Endometrial microvascular endothelial cells (primary cell): Measurements from ENCODE around the gene TSPAN11. TPM values are rescaled to one million over a fixed set of nuclear protein-coding genes. Genes with fewer than 3 reads are reported as not detected.

Source experiments
- in situ Hi-C: cut with HindIII; loops from 2 replicates; pipeline ENCODE4 v1.10.0; 2017; ENCODE audit warnings: low sequenced_read_pairs, low pct_unique_long_range_greater_than_20kb; ENCODE audit errors: inconsistent ontology term
- total RNA-seq: library from RNA; depleted of rRNA; stranded (reverse); fragments of >200 nt; gene quantifications from one replicate; pipeline ENCODE4 v1.2.3, GENCODE V29; 2015; ENCODE audit errors: inconsistent ontology term

Gene TSPAN11
- total RNA-seq, 1 donor from 2014 or later: 1.5 TPM

DNA sequence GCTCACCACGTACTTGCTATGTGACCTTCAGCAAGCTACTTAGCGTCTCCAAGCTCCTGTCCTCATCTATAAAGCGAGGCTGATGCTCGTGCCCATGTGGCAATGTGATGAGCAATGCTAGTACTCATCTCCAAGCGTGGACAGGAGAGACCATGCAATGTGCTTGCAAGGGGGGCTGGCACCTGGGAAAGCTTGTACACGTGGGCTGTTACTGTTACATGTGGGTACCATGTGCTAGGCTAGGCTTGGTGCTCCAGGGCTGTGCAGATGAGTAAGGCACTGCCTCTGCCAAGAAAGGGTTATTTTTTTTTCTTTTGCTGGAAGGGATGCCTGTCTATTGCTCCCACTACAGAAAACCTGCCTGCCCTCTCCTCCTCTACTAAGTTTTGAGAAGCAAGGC is 46.6 kb downstream of the TSPAN11 start:
- in situ Hi-C loops: no loop called here

DNA sequence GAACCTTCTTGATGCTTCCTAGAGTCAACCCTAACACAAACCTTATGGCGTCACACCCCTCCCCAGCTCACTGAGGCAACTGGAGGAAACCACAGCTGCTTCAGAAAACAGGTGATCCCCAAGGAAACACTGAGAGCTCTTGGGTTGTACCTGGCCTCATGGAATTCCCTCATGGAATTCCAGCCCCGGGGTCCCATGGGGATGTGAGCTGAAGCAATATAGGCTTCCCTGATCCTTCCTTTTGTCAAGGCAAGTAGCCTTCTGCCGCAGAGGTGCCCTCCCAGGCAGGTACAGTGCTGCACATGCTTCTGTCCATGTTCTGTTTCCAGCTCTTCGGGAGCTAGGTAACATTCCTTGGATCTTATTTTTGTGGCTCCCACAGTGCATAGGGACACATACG is 47.3 kb downstream of the TSPAN11 start:
- in situ Hi-C loops: no loop called here

DNA sequence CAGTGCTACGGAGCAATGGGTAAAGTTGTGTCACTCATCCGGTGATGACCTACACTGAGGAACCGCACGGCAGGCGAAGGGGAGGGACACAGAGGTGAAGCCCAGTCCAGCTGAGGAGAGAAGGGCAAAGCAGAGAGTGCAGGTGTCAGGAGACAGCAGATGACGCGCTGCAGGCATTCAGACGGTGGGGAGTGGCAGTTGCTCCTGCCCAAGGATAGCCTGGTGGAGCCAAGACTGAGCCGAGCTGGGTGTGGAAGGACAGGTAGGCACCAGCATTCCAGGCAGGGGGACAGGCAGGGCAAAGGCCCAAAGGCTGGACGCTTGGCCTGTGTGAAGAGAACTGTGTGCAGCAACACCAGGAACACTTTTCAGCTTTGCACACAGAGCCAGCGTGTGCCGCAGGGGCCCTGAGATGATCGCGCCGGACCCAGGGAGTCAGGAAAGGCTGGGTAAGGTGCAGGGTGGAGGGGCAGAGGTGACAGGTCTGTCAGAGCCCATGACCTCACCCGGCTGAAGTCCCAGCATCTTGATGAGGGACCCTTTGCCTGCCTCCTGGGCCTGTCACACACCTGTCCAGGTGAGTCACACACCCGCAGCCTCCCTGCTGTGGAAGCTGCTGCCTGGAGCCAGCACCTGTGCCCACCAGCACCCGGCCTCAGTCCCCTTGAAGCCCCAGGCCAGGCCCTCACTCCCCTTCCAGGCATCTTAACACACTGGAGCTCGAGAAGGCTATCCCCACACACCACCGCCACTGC is 48.4 kb downstream of the TSPAN11 start:
- in situ Hi-C loops: no loop called here

DNA sequence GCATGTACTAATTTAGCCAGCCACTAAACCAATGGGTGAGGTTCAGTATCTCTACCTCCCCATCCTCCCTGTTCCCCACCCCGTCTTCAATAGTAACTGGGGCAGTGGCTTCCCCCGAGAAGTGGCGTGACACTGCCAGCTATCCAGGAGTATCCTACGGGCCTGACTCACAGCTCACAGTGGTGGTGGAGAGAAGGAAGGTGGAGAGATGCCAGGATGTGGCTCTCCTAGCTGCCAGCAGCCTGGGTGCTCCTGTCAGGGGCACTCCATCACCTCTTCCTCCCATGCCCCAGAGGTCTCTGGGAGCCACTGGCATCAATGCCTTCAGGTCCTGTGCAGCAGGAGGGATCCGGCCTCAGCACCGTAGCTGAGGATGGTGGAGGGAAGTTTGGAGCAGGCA is 49.0 kb downstream of the TSPAN11 start:
- in situ Hi-C loops: no loop called here

DNA sequence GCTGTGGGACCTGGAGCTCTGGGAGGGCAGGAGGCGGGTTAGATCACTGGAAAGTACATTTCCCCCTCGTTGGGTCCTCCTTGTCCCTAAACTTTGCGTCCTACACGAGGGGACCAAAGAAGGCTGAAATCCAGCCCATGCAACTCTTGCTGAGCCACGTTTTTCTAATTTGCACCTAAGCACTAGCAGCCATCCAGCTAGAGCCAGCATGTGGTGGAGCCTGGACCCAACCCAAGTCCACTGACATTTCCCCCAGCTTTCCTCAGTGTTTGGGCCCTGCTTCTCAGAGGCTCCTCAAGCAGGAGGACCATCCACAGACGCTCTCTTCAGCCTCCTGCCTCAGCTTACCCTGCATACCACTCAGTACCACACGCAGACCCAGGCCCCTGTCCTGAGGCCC is 49.7 kb downstream of the TSPAN11 start:
- in situ Hi-C loops: no loop called here

DNA sequence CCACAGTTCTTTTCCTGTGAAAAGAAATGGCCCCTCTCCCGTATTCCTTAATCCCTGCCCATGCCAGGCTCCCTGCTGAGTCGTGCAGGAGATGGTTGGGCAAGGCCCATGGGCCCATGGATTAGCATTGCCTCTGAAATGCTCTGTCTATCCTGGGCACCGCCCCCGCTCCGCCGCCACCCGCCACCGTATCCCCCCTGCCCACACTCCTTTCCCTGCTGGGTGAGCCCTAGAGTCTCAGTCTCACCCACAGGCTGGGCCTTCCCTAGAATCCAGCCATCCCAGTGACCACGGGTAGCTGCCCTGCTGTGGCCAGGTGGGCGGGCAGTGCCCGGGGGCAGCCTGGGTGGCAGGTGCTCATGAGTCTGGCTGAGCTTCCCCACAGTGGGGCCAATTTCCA is 50.6 kb downstream of the TSPAN11 start:
- in situ Hi-C loops: no loop called here

DNA sequence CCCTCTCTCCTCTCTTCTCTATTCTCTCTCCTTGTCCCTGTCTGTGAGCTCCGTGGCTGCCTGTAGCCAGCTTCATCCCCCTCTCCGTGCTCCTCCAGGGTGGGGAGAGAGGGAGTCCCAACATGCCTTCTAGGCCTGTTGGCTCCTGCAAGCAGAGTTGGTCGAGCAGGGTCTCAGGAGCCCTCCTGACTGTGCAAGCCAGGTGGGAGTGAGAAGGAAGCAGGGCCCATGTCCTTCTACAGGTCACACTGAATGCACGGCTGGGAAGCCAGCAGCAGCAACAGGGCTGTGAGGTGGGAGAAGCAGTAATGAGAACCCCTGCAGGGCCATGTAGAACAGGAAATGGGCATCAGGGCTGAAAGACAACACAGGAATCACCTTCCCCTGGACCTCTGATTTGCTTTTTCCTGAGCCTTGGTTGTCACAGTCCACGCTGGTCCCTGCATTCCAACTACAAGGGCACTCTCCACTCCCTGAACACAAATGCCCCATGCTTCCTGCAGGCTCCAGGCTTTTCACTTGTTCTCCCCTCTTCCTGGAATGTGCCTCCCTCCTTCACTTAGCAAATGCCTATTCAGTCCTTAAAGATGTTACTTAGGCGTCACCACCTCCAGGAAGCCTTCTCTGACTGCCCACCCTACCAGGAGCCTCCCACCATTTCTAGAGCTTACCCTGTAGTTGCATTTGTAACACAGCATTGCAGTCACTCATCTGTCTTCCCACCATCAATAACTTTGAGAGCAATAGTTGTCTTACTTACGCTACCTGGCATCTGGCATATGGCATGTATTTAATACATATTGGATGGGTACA is 51.2 kb downstream of the TSPAN11 start:
- in situ Hi-C loops: no loop called here

DNA sequence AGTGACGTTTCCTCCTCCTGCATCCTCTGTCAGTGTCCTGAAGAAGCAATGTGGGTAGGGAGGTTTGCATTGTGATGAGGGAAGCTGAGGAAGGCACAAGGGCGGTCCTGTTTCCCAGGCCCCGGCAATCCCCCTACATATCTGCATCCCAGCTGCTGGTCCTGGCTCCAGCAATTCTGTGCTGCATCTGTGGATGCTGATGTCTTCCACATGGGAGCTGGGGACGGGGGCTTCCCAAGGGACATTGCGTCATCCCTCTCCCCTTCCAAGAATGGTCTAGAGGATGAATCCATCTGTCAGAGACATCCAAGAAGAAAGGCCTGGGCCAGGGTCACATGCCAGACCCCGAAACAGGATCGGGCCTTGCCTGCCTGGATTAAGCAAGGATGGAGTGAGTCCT is 52.1 kb downstream of the TSPAN11 start:
- in situ Hi-C loops: no loop called here

DNA sequence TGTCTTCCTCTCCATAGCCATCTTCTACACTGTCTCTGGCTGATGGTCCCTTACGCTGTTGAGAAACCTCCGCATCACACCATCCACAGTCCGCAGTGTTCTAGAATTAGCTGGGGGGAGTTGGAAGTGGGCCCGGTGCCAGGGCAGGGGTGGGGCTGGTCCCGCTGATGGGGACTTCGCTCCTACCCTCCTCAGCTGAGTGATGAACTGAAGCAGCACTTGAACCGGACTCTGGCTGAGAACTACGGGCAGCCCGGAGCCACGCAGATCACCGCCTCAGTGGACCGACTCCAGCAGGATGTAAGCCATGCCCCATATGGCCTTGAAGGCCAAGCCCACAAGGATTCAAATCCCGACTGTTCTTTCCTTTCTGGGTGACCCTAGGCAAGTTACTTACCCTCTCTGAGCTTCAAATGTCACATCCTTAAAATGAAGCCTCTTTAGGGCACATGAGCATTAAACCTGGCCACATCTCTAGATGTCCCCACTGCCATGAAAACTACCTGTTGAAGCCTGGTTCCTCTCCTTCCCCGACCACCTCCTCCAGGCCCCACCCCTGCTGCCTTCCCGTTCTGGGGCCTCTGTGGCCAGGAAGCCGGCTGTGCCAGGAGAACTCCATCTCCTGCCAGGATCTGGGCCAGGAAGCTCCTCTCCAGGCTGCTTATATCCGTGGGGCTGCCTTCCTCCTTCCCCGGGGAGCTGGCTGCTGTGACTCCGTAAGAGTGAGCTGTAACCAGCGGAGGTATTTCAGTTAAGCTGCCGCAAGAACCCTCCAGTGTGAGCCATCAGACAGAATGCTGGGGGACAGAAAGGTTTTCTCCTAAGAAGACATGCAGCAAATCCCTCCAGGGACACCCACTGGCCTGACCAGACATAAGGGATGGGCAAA is 53.1 kb downstream of the TSPAN11 start:
- in situ Hi-C loops: no loop called here

DNA sequence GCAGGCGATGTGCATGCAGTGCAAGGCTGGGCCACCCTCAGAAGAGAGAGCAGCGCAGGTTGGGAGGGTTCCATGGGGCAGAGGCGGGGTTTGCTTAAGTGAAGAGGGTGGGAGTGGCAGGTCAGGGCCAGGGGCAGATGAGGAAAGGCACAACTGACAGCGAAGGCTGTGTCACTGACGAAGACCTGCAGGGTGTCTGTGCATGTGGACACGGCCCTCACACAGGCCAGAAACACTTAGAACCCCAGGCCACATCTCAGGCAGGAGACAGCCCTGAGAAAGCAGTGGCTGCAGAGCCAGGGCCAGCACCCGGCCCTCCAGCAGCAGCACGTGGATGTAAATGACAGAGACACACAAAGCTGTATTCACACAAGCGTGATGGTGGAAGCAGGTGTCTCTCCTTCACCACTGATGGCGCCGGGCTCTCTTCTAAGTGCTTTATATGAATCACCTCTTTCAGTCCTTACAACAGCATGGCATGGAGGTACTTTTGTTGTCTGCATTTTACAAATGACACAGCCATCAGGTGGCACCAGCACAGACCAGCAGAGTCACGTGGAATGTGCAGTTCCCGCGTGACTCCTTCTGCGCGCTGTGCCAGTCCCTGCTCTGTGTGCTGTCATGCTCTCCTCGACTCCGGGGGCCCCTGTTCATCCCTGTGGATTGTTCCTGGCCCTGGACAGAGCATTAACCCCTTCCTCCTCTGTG is 54.6 kb downstream of the TSPAN11 start:
- in situ Hi-C loops: no loop called here

DNA sequence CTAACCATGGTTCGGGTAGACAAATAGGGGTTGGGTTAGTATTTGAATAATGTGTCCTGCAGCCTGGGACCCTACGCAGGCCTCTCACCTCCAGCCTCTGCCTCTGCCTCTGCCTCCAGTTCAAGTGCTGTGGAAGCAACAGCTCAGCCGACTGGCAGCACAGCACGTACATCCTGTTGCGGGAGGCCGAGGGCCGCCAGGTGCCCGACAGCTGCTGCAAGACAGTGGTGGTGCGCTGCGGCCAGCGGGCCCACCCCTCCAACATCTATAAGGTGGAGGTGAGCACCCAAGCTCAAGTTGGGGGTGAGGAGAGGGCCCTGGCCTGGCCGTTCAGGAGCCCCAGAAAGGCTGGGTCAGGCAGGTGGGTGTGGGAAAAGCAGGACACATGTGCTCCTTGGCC is 55.9 kb downstream of the TSPAN11 start:
- in situ Hi-C loops: no loop called here

DNA sequence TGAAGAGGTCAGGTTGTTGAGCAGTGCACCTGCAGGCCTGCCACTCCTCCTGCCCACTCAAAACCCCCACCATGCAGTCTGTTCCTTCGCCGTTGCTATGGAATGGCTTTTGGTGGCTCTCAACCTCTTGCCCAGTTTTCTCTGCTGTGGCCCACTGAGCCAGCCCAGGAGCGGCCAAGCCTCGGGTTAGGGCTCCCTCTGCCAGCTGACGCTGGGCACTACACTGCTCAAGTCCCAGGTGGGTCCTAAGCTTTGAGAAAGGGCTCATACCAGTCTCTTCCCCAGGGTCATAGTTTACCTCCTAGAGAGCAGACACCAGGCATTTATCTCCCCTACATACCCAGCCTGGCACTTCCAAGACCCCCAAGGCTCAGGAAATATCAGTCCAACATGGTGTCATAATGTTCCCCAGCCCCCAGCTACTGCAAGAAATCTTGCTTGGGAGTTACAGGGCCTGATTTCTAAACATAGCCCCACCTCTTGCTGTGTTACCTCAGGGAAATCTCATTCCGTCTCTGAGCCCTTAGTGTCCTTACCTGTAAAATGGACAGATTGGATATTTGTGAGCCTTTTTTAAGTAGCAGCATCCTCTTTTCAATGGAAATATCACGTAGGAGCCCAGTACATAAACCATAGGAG is 59.4 kb downstream of the TSPAN11 start:
- in situ Hi-C loops: no loop called here

DNA sequence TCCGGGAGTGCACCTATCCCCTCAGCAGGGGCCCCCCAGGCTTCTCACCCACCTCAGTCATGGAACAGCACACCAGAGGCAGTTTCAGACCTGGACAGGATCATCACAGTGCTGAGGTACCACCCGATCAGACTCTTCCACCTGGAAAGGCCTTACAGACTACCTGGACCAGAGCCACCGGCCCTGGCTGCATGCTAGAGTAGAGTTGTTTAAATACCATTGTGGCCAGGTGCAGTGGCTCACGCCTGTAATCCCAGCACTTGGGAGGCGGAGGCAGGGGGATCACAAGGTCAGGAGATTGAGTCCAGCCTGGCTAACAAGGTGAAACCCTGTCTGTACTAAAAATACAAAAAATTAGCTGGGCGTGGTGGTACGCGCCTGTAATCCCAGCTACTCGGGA is 61.5 kb downstream of the TSPAN11 start:
- in situ Hi-C loops: no loop called here

DNA sequence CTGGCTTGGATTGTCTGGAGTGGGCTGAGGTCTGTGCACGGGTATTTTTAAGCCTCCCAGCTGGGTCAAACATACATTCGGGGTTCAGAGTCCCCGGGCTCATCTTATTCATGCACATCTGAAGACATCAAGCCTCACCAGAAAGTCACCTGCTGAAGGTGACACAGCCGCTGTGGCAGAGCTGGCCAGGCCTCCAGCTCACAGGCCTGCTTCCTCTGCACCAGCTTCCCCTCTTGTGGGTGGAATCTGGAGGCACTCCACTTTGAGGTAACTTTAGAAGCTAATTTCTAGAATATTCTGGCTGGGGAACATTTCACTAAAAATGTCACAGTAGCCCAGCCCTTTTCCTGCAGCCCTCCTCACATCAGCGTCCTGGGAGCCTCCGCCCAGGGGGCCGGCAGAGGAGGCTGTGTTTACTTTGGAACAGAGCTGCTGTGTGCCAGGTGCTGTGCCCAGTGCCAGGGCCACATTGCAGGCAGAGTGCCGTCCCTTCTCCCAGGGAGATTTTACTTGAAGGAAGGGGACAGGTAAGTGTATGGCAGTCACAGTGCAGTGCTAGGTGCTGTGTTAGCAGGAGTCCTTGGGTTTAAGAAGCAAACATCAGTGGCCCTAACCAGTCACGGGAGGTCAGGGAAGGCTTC is 62.2 kb downstream of the TSPAN11 start:
- in situ Hi-C loops: no loop called here

DNA sequence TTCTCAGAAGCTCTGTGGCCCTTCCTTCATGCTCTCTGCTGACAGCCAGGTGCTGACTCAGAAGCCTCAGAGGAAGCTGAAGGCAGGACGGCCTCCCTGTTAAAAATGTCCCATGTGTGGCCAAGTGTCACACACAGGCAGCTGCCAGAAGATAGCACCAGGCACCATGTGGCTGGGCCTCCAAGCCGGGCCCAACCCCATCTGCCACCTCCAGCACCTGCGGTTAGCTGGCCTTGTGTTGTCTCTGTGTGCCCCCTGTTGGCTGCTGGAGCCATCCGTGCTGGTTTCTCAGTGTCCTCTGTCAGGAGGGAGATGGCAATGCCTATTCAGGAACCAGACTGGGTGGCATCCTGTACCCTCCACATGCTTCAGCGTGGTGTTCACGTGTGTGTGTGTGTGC is 63.2 kb downstream of the TSPAN11 start:
- in situ Hi-C loops: no loop called here

DNA sequence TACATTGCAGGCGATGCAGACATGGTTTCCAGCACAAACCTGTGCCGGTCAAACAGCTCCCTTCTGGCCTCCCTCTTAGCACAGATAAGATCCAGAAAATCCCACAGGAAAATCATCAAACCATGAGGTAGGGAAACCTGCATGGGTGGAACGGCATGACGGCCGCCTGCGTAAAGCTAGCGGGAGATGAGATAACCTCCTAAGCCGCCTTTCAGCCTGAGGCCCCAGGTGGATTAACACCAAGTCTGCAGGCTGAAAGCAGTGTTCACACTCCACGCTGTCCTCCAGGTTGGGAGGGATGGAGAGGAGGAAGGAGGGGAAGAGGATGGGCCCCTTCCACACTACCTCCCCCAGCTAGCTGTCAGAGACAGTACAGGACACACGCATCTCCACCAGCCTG is 63.8 kb downstream of the TSPAN11 start:
- in situ Hi-C loops: no loop called here

DNA sequence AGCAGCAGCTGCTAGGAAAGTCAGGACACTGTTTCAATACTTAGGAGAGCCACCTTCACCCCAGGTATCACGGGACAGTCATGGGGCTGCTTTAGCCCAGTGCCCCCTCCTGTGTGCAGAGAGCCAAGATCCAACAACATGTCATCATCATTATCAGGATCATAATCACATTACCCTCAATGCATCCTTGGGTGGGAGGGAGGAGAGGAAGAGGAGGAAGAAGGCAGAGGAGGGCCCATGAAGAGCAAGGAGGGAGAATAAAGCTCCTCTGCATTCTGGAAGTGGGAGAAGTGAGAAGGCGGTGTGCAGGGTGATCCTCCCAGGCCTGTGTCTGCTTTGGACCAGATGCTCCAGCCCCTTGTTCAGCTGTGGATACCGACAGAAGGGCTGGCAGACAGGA is 64.2 kb downstream of the TSPAN11 start:
- in situ Hi-C loops: no loop called here

DNA sequence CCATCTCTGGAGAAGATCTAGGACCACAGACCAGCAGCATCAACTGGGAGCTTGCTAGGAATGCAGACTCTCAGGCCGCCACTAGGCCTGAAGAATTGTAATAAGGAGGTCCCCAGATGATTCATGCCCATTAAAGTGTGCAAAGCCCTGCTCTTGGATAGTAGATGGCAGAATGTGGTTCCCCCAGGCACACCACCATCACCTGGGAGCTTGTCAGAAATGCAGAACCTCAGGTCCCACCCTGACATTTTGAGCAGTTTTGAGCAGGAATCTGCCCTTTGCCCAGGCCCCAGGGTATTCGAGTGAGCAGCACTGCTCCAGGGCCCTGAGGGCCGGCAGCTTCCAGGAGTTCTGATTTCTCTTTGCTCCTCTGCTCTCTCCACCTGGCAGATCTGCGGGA is 64.9 kb downstream of the TSPAN11 start:
- in situ Hi-C loops: no loop called here
